Spleen (tissue), 7 donors: ENCODE data around the gene ZNF669.

Experiments used
- CTCF ChIP-seq, 11 experiments: fragments of 200-600 bp in 7 of 11; fragments of 450-650 bp in 4 of 11; sonication (generic) in 4 of 11; IDR thresholded peaks in 8 of 11; conservative IDR thresholded peaks in 3 of 11; 1 replicate in 7 of 11; 2 replicates in 4 of 11; pipeline versions ENCODE4 v1.4.0 to v1.8.0; 2016 to 2021; ENCODE audit warnings: antibody characterized with exemption in 11 of 11, inconsistent platforms in 4 of 11, mild to moderate bottlenecking in 1 of 11
- POLR2A ChIP-seq, 3 donors: fragments of 450-650 bp; IDR thresholded peaks; one replicate each; pipeline ENCODE4 v1.5.1; 2017; ENCODE audit warnings: antibody characterized with exemption in 3 of 3, mild to moderate bottlenecking in 1 of 3
- POLR2AphosphoS5 ChIP-seq, 3 donors: sonication (generic); formaldehyde crosslinking; IDR thresholded peaks; one replicate each; pipeline ENCODE4 v1.5.1; 2017; ENCODE audit warnings: antibody characterized with exemption in 3 of 3
- donor health status: DM: no; HTN: no; CAD: no; lungs with moderate emphysema.
- donor health status: DM: no; HTN: no; CAD: no.
- donor health status: DM: no; HTN: no; CAD: no.

- TF ChIP-seq POLR2AphosphoS5 (IDR thresholded peaks at IDR 0.05) (peak; percentile 74 to 90 (median 87)), CTCF (IDR thresholded peaks at IDR 0.05 in 8 of 11, conservative IDR thresholded peaks at IDR 0.05 in 3 of 11) (no peak), POLR2A (IDR thresholded peaks at IDR 0.05) (peak in 1 of 3 donors; percentile 34)
These were observed 7.7 kb upstream of the ZNF669 start for GRCh38 chr1:247111700-247112478.
